Measurements from ENCODE around the gene KIAA1143.

The KIAA1143 gene

DNA sequence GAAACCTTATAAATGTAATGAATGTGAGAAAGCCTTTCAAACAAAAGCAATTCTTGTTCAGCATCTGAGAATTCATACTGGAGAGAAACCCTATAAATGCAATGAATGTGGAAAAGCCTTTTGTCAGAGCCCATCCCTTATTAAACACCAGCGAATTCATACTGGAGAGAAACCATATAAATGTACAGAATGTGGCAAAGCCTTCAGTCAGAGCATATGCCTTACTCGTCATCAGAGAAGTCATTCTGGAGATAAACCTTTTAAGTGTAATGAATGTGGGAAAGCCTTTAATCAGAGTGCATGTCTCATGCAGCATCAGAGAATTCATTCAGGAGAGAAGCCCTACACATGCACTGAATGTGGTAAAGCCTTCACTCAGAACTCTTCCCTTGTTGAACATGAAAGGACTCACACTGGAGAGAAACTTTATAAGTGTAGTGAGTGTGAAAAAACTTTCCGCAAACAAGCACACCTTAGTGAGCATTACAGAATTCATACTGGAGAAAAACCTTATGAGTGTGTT, 26.7 kb downstream of the KIAA1143 start:
- DNase-seq (ENCODE audit: low spot score): no peak
- in situ Hi-C loops (cut with MboI; ENCODE audit: low pct_unique_long_range_greater_than_20kb, low sequenced_read_pairs, unreplicated experiment): no loop called here
- TF ChIP-seq CTCF (IDR thresholded peaks at IDR 0.05; ENCODE audit: extremely low read depth, insufficient read depth, missing control alignments): no peak

DNA sequence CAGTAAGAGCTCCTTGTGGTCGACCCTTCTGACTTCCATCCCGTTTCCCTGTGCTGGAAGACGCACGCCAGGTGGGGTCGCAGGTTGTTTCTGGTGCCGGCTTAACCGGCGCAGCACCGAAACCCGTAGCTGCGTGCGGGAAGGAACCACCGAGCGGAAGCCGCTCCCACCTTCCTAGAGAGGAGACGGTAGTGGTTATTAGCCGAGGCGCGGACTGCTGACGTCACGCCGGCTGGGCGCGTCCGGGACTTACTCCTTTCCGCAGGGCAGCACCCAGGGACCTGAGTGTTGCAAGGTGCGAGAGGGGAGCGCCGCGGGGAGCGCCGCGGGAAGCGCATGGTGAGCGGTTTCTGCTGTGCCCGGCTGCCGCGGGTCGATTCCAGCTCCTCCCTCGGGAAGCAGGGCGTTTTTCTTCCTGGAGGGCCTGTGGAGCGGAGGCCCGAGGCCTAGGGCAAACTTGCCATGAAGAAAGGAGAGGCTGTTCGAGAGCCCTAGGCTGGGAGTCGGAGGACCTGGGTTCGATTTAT, 32.0 kb downstream of the KIAA1143 start, which contains the start of gene ZNF501:
Gene ZNF501, plus strand, starts transcription at position 252 of the 527 bp plus-strand sequence. CDS start 4,787 bp downstream, outside the sequence.
- TF ChIP-seq CTCF (IDR thresholded peaks at IDR 0.05; ENCODE audit: extremely low read depth, insufficient read depth, missing control alignments): no peak
- DNase-seq (ENCODE audit: low spot score): peak; percentile 66
- in situ Hi-C loops (cut with MboI; ENCODE audit: low pct_unique_long_range_greater_than_20kb, low sequenced_read_pairs, unreplicated experiment): no loop called here

- in situ Hi-C loops (cut with MboI; ENCODE audit: low pct_unique_long_range_greater_than_20kb, low sequenced_read_pairs, unreplicated experiment): no loop called here
- TF ChIP-seq CTCF (IDR thresholded peaks at IDR 0.05; ENCODE audit: extremely low read depth, insufficient read depth, missing control alignments): no peak
- DNase-seq (ENCODE audit: low spot score): no peak
These were observed 39.4 kb downstream of the KIAA1143 start for GRCh38 chr3:44722103-44722401.

DNA sequence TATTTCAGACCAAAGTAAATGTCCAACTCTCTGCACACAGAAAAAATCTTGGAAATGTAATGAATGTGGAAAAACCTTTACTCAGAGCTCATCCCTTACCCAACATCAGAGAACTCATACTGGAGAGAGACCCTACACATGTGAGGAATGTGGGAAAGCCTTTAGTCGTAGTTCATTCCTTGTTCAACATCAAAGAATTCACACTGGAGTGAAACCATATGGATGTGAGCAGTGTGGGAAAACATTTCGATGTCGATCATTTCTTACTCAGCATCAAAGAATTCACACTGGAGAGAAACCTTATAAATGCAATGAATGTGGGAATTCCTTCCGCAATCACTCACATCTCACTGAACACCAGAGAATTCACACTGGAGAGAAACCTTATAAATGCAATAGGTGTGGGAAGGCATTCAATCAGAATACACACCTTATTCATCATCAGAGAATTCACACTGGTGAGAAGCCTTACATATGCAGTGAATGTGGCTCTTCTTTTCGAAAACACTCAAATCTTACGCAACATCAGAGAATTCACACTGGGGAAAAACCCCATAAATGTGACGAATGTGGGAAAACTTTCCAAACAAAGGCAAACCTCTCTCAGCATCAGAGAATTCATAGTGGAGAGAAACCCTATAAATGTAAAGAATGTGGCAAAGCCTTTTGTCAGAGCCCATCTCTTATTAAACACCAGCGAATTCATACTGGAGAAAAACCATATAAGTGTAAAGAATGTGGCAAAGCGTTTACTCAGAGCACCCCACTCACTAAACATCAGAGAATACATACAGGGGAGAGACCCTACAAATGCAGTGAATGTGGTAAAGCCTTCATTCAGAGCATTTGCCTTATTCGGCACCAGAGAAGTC, 40.0 kb downstream of the KIAA1143 start:
- in situ Hi-C loops (cut with MboI; ENCODE audit: low pct_unique_long_range_greater_than_20kb, low sequenced_read_pairs, unreplicated experiment): no loop called here
- no peak for DNase-seq (ENCODE audit: low spot score)
- no peak for TF ChIP-seq CTCF (IDR thresholded peaks at IDR 0.05; ENCODE audit: extremely low read depth, insufficient read depth, missing control alignments)

DNA sequence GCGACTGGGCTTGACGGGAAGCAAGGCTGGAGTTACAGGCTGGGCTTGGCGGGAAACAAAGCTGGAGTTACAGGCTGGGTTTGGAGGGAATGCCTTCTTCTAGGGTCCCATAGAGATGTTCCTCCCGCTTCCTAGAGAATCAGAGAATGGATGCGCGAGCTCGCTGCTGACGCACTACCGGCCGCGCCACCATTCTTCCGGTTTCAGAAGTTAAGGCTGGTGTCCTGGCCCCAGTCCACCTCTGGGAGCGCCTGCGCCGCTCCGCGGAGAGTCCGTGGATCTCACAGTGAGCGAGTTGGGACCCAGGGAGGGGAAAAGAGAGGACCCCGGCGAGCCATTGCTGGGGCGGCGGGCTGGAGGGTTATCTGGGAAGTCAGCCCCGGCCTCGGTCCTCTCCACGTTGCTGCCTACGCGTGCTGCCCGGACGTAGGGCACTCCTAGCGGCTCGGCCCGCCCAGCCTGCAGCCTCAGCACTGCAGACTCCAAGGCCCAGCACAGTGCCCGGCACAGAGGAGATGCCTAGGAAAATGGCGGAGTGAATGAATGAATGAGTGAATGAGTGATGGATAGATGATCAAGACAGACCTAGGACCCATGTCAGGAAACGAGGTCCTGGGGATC, 48.9 kb downstream of the KIAA1143 start, which contains the start of gene ZNF502:
Gene ZNF502, plus strand, starts transcription at position 206 of the 621 bp plus-strand sequence. CDS start 7,602 bp downstream, outside the sequence.
- peak; percentile 0 for TF ChIP-seq CTCF (IDR thresholded peaks at IDR 0.05; ENCODE audit: extremely low read depth, insufficient read depth, missing control alignments)
- peak; percentile 62 for DNase-seq (ENCODE audit: low spot score)
- in situ Hi-C loops (cut with MboI; ENCODE audit: low pct_unique_long_range_greater_than_20kb, low sequenced_read_pairs, unreplicated experiment): no loop called here

Data from GM13977 (cell line).